Measurements from ENCODE around the gene RAPGEF2. TPM values are rescaled to one million over a fixed set of nuclear protein-coding genes. Genes with fewer than 3 reads are reported as not detected.

Gene RAPGEF2
- total RNA-seq = 14.3 and 24.4 TPM in 2 replicates

GRCh38 chr4:159102622-159103383 is at the start of gene RAPGEF2:
RAPGEF2 (plus strand) TSS chr4:159103079; CDS start chr4:159104163, 1,084 bp downstream.

Measured in cardiac ventricle fibroblast (primary cell).